ENCODE measurements around the gene NAT10.
"Not testable (repeated sequence)": the region's sequence is repeated elsewhere in the genome, so short reads cannot be mapped to it uniquely, and the experiment has no call there.

Gene NAT10

GRCh38 chr11:34105079-34105956, at the start of gene NAT10:
TSS of gene NAT10 (plus strand) at chr11:34105629. CDS start at chr11:34108226, 2,597 bp downstream.
- peak within 1 kb of the TSS; percentile 6 for H2AFZ ChIP-seq (ENCODE audit: low read depth, low read length)
- peaks cover 36% of the 10 kb centered on the region for H3K36me3 ChIP-seq (ENCODE audit: insufficient read depth, low read length)
- H3K4me1 ChIP-seq (ENCODE audit: insufficient read depth, low read length) = peaks cover 12% of the 10 kb centered on the region
- H3K4me3 ChIP-seq (ENCODE audit: low read length) = peak within 1 kb of the TSS; percentile 73
- H3K27me3 ChIP-seq (ENCODE audit: insufficient read depth, low read length) = no peaks in the 10 kb centered on the region
- H3K9me3 ChIP-seq (ENCODE audit: low read length) = no peaks in the 10 kb centered on the region

DNA sequence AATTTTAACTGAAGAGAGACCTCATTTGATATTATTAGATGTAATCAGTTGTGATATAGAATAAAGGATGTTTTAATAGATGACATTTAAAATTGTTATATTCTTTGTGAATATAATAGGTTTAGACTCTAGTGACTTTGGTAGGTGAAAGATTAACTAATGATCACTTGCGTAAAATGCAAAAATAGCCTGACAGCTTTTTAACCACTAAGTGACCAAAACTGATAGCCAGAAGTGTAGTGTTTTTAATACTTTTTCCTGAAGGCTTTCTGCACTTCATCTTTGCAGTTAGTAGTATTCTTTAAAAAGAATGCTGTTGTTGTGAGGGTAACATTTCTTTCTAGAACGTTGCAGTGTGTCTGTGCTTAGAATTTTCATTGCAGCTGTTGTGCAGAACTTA, 48.8 kb upstream of the NAT10 start:
- no peak overlapping the region for H3K4me3 ChIP-seq (ENCODE audit: low read length)
- peaks cover 2% of the 10 kb centered on the region for H3K9me3 ChIP-seq (ENCODE audit: low read length)
- H3K27me3 ChIP-seq (ENCODE audit: insufficient read depth, low read length) = no peaks in the 10 kb centered on the region
- H3K4me1 ChIP-seq (ENCODE audit: insufficient read depth, low read length) = peaks cover 21% of the 10 kb centered on the region
- H2AFZ ChIP-seq (ENCODE audit: low read depth, low read length) = no peak overlapping the region
- peaks cover 45% of the 10 kb centered on the region for H3K36me3 ChIP-seq (ENCODE audit: insufficient read depth, low read length)

- H3K4me3 ChIP-seq (ENCODE audit: low read length) = no peak overlapping the region
- peaks cover 55% of the 10 kb centered on the region for H3K36me3 ChIP-seq (ENCODE audit: insufficient read depth, low read length)
- H3K9me3 ChIP-seq (ENCODE audit: low read length) = peaks cover 2% of the 10 kb centered on the region
Measured at GRCh38 chr11:34063061-34063795, 42.2 kb upstream of the NAT10 start.

GRCh38 chr11:34064291-34064690, 41.1 kb upstream of the NAT10 start:
- Histone ChIP-seq H3K36me3 (ENCODE audit: insufficient read depth, low read length) (peaks cover 48% of the 10 kb centered on the region), H3K27me3 (ENCODE audit: insufficient read depth, low read length) (no peaks in the 10 kb centered on the region), H2AFZ (ENCODE audit: low read depth, low read length) (no peak overlapping the region), H3K4me3 (ENCODE audit: low read length) (no peak overlapping the region), H3K9me3 (ENCODE audit: low read length) (no peaks in the 10 kb centered on the region), H3K4me1 (ENCODE audit: insufficient read depth, low read length) (peaks cover 4% of the 10 kb centered on the region)

More at GRCh38 chr11:34063061-34063795, 42.2 kb upstream of the NAT10 start:
- no peak overlapping the region for H2AFZ ChIP-seq (ENCODE audit: low read depth, low read length)
- peaks cover 4% of the 10 kb centered on the region for H3K4me1 ChIP-seq (ENCODE audit: insufficient read depth, low read length)
- H3K27me3 ChIP-seq (ENCODE audit: insufficient read depth, low read length) = no peaks in the 10 kb centered on the region

DNA sequence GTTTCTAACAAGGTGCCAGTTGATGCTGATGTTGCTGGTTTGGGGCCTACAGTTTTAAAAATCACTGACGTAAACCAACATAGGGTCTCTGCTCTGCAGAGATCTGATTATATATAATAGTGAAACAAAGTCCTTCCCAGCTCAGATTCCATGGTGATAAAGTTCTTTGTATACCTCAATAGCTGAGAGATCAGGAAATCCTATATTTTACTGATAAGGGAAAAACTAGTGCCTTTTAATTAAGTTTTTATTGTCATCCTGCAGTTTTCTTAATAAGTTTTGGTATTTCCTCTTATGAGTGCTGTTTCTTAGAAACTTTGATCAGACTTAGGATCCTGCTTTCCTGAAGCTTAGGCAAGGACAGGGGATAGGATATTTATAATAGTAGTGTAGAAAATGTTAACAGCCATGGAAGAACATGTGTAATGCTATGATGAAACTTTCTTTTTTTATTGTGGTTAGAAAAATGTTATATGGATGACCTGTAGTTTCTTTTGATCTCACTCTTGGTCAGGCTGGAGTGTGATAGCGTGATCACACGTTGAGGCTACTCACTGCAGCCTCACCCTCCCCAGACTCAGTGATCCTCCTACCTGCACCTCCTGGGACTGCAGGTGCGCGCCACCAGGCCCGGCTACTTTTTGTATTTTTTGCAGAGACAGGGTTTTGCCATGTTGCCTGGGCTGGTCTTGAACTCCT, 39.8 kb upstream of the NAT10 start:
- H3K9me3 ChIP-seq (ENCODE audit: low read length) = no peaks in the 10 kb centered on the region
- no peak overlapping the region for H2AFZ ChIP-seq (ENCODE audit: low read depth, low read length)
- peaks cover 41% of the 10 kb centered on the region for H3K36me3 ChIP-seq (ENCODE audit: insufficient read depth, low read length)
- peaks cover 4% of the 10 kb centered on the region for H3K4me1 ChIP-seq (ENCODE audit: insufficient read depth, low read length)
- H3K4me3 ChIP-seq (ENCODE audit: low read length) = no peak overlapping the region
- no peaks in the 10 kb centered on the region for H3K27me3 ChIP-seq (ENCODE audit: insufficient read depth, low read length)

- peaks cover 41% of the 10 kb centered on the region for H3K36me3 ChIP-seq (ENCODE audit: insufficient read depth, low read length)
- H2AFZ ChIP-seq (ENCODE audit: low read depth, low read length); H3K27me3 ChIP-seq (ENCODE audit: insufficient read depth, low read length); H3K9me3 ChIP-seq (ENCODE audit: low read length); H3K4me3 ChIP-seq (ENCODE audit: low read length); H3K4me1 ChIP-seq (ENCODE audit: insufficient read depth, low read length): not testable (repeated sequence)
Measured at GRCh38 chr11:34066766-34067165, 38.7 kb upstream of the NAT10 start.

DNA sequence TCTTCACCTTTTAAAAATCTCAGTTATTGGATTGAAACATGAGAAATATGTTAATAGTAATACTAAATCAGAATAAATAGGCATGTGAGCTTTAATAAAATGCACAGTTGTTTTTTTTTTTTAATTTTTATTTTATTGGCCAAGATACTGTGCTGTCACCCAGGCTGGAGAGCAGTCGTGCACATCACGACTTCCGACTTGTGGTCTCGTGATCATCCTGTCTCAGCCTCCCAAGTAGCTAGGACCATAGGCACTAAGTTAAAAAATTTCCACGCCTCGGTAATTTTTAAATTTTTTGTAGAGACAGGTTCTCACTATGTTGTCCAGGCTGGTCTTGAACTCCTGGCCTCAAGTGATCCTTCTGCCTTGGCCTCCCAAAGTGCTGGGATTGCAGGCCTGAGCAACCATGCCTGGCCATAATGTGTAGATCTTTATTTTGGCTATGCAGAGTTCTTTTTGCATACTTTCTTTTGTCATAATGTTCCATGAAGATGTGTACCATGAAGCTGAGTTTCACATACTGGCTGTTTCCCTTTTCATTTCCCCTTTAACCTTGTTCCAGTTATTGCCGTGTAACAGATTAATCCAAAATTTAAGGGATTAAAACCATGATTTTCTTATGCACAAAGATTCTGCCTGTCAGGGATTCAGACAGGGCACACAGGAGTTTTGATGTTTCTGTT, 37.9 kb upstream of the NAT10 start:
- Histone ChIP-seq H3K4me1 (ENCODE audit: insufficient read depth, low read length) (peaks cover 4% of the 10 kb centered on the region), H3K36me3 (ENCODE audit: insufficient read depth, low read length) (peaks cover 44% of the 10 kb centered on the region), H3K4me3 (ENCODE audit: low read length) (no peak overlapping the region), H2AFZ (ENCODE audit: low read depth, low read length) (no peak overlapping the region), H3K27me3 (ENCODE audit: insufficient read depth, low read length) (no peaks in the 10 kb centered on the region), H3K9me3 (ENCODE audit: low read length) (no peaks in the 10 kb centered on the region)

DNA sequence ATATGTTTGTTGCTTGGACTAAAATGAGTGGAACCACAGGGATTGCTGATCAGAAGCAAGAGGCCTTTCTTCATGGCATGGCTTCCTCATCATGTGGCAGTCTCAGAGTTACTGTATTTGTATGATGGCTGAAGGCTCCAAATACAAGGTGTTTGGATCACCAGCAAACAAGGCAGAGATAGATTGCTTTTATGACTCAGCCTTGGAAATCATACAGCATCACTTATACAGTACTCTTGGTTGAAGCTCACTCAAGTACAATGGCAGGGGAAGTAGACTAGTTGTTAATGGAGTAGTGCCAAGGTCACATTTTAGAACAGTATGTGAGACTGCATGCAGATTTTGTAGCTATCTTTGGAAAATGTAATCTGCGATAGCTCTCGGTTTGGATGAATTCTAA, 37.3 kb upstream of the NAT10 start:
- H2AFZ ChIP-seq (ENCODE audit: low read depth, low read length) = no peak overlapping the region
- peaks cover 47% of the 10 kb centered on the region for H3K36me3 ChIP-seq (ENCODE audit: insufficient read depth, low read length)
- H3K27me3 ChIP-seq (ENCODE audit: insufficient read depth, low read length) = no peaks in the 10 kb centered on the region
- H3K4me1 ChIP-seq (ENCODE audit: insufficient read depth, low read length) = peaks cover 3% of the 10 kb centered on the region
- H3K9me3 ChIP-seq (ENCODE audit: low read length) = no peaks in the 10 kb centered on the region
- no peak overlapping the region for H3K4me3 ChIP-seq (ENCODE audit: low read length)

- not testable (repeated sequence) for H2AFZ ChIP-seq (ENCODE audit: low read depth, low read length); H3K4me3 ChIP-seq (ENCODE audit: low read length); H3K27me3 ChIP-seq (ENCODE audit: insufficient read depth, low read length); H3K9me3 ChIP-seq (ENCODE audit: low read length); H3K4me1 ChIP-seq (ENCODE audit: insufficient read depth, low read length)
- H3K36me3 ChIP-seq (ENCODE audit: insufficient read depth, low read length) = peaks cover 63% of the 10 kb centered on the region
Measured at GRCh38 chr11:34071306-34071705, 34.1 kb upstream of the NAT10 start.

- no peak overlapping the region for H2AFZ ChIP-seq (ENCODE audit: low read depth, low read length)
- H3K4me3 ChIP-seq (ENCODE audit: low read length) = no peak overlapping the region
- no peaks in the 10 kb centered on the region for H3K27me3 ChIP-seq (ENCODE audit: insufficient read depth, low read length)
- no peaks in the 10 kb centered on the region for H3K9me3 ChIP-seq (ENCODE audit: low read length)
- peaks cover 68% of the 10 kb centered on the region for H3K36me3 ChIP-seq (ENCODE audit: insufficient read depth, low read length)
- H3K4me1 ChIP-seq (ENCODE audit: insufficient read depth, low read length) = no peaks in the 10 kb centered on the region
Measured at GRCh38 chr11:34072041-34072440, 33.4 kb upstream of the NAT10 start.

GRCh38 chr11:34072832-34073231, 32.6 kb upstream of the NAT10 start:
- Histone ChIP-seq H3K36me3 (ENCODE audit: insufficient read depth, low read length) (peaks cover 70% of the 10 kb centered on the region), H3K4me3 (ENCODE audit: low read length) (no peak overlapping the region), H3K9me3 (ENCODE audit: low read length) (no peaks in the 10 kb centered on the region), H3K27me3 (ENCODE audit: insufficient read depth, low read length) (no peaks in the 10 kb centered on the region), H2AFZ (ENCODE audit: low read depth, low read length) (no peak overlapping the region), H3K4me1 (ENCODE audit: insufficient read depth, low read length) (no peaks in the 10 kb centered on the region)

DNA sequence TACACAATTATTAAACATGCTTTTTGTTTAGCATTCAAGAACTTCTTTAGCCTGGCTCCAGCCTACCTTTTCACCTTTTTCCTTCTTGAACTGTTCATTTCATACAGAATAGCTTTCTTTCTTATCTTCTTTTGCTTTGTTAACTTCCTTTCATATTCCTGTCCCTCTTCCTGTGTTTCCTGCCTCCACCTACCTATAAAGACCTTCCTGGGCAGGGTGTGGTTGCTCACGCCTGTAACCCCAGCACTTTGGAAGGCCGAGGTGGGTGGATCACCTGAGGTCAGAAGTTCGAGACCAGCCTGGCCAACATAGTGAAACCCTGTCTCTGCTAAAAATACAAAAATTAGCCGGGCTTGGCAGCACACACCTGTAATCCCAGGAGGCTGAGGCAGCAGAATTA, 31.0 kb upstream of the NAT10 start:
- H3K36me3 ChIP-seq (ENCODE audit: insufficient read depth, low read length) = peaks cover 83% of the 10 kb centered on the region
- H3K4me1 ChIP-seq (ENCODE audit: insufficient read depth, low read length) = no peaks in the 10 kb centered on the region
- H2AFZ ChIP-seq (ENCODE audit: low read depth, low read length) = no peak overlapping the region
- no peak overlapping the region for H3K4me3 ChIP-seq (ENCODE audit: low read length)
- no peaks in the 10 kb centered on the region for H3K27me3 ChIP-seq (ENCODE audit: insufficient read depth, low read length)
- no peaks in the 10 kb centered on the region for H3K9me3 ChIP-seq (ENCODE audit: low read length)
